AG04450 (cell line): ENCODE results near the gene GLYATL1. TPM values are rescaled to one million over a fixed set of nuclear protein-coding genes. Genes with fewer than 3 reads are reported as not detected.

Source experiments
- CTCF ChIA-PET: fragments of 300-600, 350-600 bp; formaldehyde crosslinking; extraction: SDS; loops from one replicate; lab custom pipeline; 2022; ENCODE audit warnings: antibody characterized with exemption, inconsistent platforms; lab: Charles Lee
- POLR2A ChIA-PET: fragments of 350-600 bp; formaldehyde crosslinking; extraction: SDS; loops from one replicate; lab custom pipeline; 2021; ENCODE audit warnings: antibody characterized with exemption, inconsistent platforms; lab: Yijun Ruan, JAX
- DNase-seq: peaks from one replicate; pipeline ENCODE4 v3.0.0-alpha.2; 2011; ENCODE audit warnings: low read depth, low spot score
- H3K27ac ChIP-seq: one replicate; pipeline ENCODE4 v1.5.1; 2012; ENCODE audit warnings: low read depth, low read length, control low read depth
- H3K27me3 ChIP-seq: one replicate; pipeline ENCODE4 v1.6.0; 2012; ENCODE audit warnings: low read length; ENCODE audit not compliant: control insufficient read depth, insufficient read depth
- H3K4me3 ChIP-seq: 2 replicates; pipeline ENCODE4 v1.5.1; 2011; ENCODE audit warnings: mild to moderate bottlenecking, low read depth, low read length, control low read depth
- H3K9me3 ChIP-seq: 2 replicates; pipeline ENCODE4 v1.5.1; 2012; ENCODE audit warnings: low read length; ENCODE audit not compliant: control insufficient read depth, insufficient read depth
- CTCF ChIP-seq: IDR thresholded peaks from 2 replicates; pipeline ENCODE4 v1.5.1; 2011; ENCODE audit warnings: low read depth, low read length, control low read depth, inconsistent platforms
- polyA plus RNA-seq: library from polyadenylated mRNA; depleted of rRNA; stranded (reverse); fragments of >200 nt; gene quantifications from 2 replicates; pipeline ENCODE4 v1.2.3, GENCODE V29; 2011

GLYATL1 gene
- polyA plus RNA-seq, 1 experiment = 0.30 TPM

DNA sequence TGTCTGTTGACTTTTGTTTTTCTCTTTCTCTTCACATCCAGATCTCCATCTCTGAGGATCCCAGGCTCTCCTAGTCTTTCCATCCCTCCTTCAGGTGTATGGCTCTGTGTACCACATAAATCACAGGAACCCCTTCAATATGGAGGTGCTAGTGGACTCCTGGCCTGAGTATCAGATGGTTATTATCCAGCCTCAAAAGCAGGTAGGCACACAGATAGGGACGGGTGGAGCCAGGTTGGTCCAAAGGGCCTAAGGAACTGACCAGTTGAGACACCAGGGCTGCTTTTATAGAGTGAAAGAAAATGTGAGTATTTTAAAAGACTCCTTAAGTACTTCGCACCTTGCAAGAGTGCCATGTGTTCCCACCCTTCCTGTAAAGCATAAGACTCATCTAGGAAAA is 39.9 kb downstream of the GLYATL1 start:
- DNase-seq = no peak
- POLR2A ChIA-PET = no interaction called here
- CTCF ChIA-PET = no interaction called here
- H3K9me3 ChIP-seq = no peaks in the 10 kb centered on the region
- no peak for TF ChIP-seq CTCF
- H3K27ac ChIP-seq = no peak overlapping the region
- no peaks in the 10 kb centered on the region for H3K27me3 ChIP-seq
- no peak overlapping the region for H3K4me3 ChIP-seq

DNA sequence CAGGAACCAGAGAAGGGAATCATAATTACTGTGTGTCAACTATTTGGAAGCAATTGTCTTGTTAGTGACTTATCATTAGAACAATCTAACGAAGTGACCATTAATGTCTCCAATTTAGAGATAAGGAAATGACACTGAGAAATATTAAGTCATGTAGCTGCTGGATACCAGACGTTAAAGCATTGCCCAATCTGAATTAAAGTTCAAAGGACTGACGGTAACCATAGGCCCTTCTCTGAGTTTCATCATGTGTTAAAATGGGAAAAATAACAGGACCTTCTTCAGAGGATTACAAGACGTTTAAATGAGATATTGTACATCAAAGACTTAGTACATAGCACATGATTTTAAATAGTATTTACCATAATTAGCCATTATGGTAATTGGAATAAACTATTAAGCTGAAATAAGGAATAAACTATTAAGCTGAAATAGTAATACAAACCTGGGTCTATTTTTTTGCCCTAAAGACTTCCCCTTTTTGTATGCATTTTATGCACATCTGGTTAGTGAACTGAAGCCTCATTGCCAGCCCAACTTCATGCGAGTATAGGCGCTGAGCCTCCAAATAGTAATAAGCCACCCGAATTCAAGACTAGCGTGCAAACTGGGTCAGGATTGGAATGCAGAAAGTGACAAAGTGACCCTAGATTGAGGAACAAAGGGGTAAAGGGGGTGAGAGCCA is 41.0 kb downstream of the GLYATL1 start:
- POLR2A ChIA-PET = no interaction called here
- CTCF ChIA-PET = no interaction called here
- no peaks in the 10 kb centered on the region for H3K9me3 ChIP-seq
- no peak overlapping the region for H3K27ac ChIP-seq
- H3K4me3 ChIP-seq = no peak overlapping the region
- no peak for DNase-seq
- H3K27me3 ChIP-seq = no peaks in the 10 kb centered on the region
- TF ChIP-seq CTCF = no peak

- TF ChIP-seq CTCF = no peak
- no peaks in the 10 kb centered on the region for H3K9me3 ChIP-seq
- no peaks in the 10 kb centered on the region for H3K27me3 ChIP-seq
- no peak overlapping the region for H3K4me3 ChIP-seq
- ChIA-PET CTCF (no interaction called here), POLR2A (no interaction called here)
- no peak for DNase-seq
- H3K27ac ChIP-seq = no peak overlapping the region
Observed at GRCh38 chr11:58992489-58992888, 53.2 kb downstream of the GLYATL1 start.

DNA sequence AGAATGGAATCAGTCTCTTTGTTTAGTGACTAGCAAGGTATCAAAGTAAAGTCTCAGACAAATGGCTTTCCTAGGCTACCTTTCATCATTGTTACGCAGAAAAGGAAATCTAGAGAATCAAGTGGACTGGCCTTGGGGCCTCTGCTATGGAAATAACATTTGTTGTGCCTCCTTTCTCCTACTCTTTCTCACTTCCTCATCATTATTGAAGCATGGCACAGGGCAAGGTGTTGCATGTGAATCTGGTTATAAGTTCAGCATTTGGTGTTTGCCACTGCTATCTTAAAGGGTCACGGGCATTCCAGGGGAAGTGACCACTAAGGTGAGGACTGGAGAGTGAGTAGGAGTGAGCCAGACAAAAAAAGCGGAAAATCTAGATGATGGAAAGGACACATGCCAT is 54.9 kb downstream of the GLYATL1 start:
- POLR2A ChIA-PET = no interaction called here
- Histone ChIP-seq H3K27ac (no peak overlapping the region), H3K27me3 (no peaks in the 10 kb centered on the region), H3K4me3 (no peak overlapping the region), H3K9me3 (no peaks in the 10 kb centered on the region)
- TF ChIP-seq CTCF = no peak
- CTCF ChIA-PET = no interaction called here
- DNase-seq = no peak

GRCh38 chr11:58998480-58999290 is 59.4 kb downstream of the GLYATL1 start:
- Histone ChIP-seq H3K27me3 (no peaks in the 10 kb centered on the region), H3K9me3 (no peaks in the 10 kb centered on the region), H3K27ac (no peak overlapping the region), H3K4me3 (no peak overlapping the region)
- POLR2A ChIA-PET = no interaction called here
- CTCF ChIA-PET = no interaction called here
- no peak for DNase-seq
- no peak for TF ChIP-seq CTCF
